ENCODE results near the gene PLXNA4.

DNA sequence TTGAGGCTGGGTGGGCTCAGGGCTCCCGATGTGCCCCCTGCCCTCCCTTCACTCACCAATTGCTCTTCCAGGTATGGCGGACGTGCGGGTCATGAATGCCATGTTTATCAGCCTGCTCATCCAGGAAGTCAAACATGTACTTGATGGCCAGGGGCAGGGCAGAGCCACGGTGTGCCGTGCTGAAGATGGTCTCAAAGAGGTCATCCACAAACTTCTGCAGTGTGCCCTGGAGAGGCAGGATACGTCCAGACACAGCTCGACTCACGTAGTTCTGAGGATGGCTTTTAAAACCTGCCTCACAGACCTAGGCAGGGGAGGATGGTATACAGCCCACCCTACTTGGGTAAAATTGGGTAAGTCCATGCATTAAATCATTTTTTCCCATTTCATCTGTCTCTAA is 431.2 kb downstream of the PLXNA4 start:
- TF ChIP-seq CTCF (IDR thresholded peaks at IDR 0.05; ENCODE audit: low read depth, low read length, poor library complexity, severe bottlenecking) (no peak), EZH2phosphoT487 (IDR thresholded peaks at IDR 0.05; ENCODE audit: borderline replicate concordance, low read length) (no peak)

All from DOHH2 (cell line).